ENCODE measurements around the gene MTA3. TPM values are rescaled to one million over a fixed set of nuclear protein-coding genes. Genes with fewer than 3 reads are reported as not detected.
A peak's percentile ranks its signal among the peaks of the same experiment; 100 is the strongest.

The MTA3 gene
- total RNA-seq, 1 donor from 2014 or later, result 25.8 TPM

DNA sequence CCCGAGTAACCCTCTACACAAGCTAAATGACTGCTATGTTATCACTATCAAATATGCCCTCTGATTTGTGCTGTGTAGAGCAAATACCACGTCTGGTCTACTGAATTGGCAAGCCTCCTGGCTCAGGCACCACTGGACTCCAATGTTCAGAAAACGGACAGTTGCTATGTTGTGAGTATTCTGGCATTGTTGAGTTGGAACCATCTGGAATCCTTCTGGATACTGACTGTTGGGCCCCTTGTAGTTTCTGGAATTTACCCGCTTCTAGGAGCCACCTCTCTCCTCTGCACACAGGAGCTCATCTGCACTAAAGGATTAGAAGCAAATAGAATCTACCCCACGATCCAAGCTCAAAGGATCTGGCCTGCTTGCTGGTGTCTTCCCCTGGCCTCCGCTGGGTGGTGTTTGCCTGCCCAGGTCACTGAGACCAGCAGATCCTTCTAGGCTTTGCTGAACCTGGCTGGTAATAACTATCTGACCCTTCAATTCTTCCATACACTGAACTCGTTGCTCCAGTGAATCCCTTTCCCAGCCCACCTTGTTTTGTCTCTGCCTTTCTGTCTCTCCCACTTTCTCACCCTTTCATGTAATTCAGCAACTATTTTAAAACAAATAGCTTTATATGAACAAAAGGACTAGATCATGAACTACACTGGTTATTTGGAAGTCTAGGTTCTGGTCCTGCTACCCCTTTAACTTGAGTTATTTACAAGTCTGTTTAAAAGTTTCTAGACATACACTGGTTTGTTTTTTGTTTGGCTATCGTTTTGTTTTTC is 226.0 kb downstream of the MTA3 start:
- TF ChIP-seq, protein P1, sequence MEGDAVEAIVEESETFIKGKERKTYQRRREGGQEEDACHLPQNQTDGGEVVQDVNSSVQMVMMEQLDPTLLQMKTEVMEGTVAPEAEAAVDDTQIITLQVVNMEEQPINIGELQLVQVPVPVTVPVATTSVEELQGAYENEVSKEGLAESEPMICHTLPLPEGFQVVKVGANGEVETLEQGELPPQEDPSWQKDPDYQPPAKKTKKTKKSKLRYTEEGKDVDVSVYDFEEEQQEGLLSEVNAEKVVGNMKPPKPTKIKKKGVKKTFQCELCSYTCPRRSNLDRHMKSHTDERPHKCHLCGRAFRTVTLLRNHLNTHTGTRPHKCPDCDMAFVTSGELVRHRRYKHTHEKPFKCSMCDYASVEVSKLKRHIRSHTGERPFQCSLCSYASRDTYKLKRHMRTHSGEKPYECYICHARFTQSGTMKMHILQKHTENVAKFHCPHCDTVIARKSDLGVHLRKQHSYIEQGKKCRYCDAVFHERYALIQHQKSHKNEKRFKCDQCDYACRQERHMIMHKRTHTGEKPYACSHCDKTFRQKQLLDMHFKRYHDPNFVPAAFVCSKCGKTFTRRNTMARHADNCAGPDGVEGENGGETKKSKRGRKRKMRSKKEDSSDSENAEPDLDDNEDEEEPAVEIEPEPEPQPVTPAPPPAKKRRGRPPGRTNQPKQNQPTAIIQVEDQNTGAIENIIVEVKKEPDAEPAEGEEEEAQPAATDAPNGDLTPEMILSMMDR (IDR thresholded peaks at IDR 0.05; ENCODE audit: insufficient read depth, low read length, poor library complexity, severe bottlenecking), result peak; percentile 19
- H3K4me3 ChIP-seq (ENCODE audit: low read depth, low read length), result no peak overlapping the region
- H3K36me3 ChIP-seq (ENCODE audit: control insufficient read depth, insufficient read depth, low read length), result no peaks in the 10 kb centered on the region
- H3K27me3 ChIP-seq (ENCODE audit: control insufficient read depth, insufficient read depth, low read length), result peaks cover 14% of the 10 kb centered on the region
- no peak for DNase-seq (ENCODE audit: low read depth)

GRCh38 chr2:42795275-42795674 is 226.8 kb downstream of the MTA3 start:
- peaks cover 14% of the 10 kb centered on the region for H3K27me3 ChIP-seq (ENCODE audit: control insufficient read depth, insufficient read depth, low read length)
- TF ChIP-seq, protein P1 (IDR thresholded peaks at IDR 0.05; ENCODE audit: insufficient read depth, low read length, poor library complexity, severe bottlenecking), result no peak
- DNase-seq (ENCODE audit: low read depth), result no peak
- H3K36me3 ChIP-seq (ENCODE audit: control insufficient read depth, insufficient read depth, low read length), result no peaks in the 10 kb centered on the region
- H3K4me3 ChIP-seq (ENCODE audit: low read depth, low read length), result no peak overlapping the region

GRCh38 chr2:42795841-42796301 is 227.4 kb downstream of the MTA3 start:
- DNase-seq (ENCODE audit: low read depth), result no peak
- Histone ChIP-seq H3K36me3 (ENCODE audit: control insufficient read depth, insufficient read depth, low read length) (no peaks in the 10 kb centered on the region), H3K4me3 (ENCODE audit: low read depth, low read length) (no peak overlapping the region), H3K27me3 (ENCODE audit: control insufficient read depth, insufficient read depth, low read length) (peaks cover 14% of the 10 kb centered on the region)
- TF ChIP-seq, protein P1 (IDR thresholded peaks at IDR 0.05; ENCODE audit: insufficient read depth, low read length, poor library complexity, severe bottlenecking), result no peak

DNA sequence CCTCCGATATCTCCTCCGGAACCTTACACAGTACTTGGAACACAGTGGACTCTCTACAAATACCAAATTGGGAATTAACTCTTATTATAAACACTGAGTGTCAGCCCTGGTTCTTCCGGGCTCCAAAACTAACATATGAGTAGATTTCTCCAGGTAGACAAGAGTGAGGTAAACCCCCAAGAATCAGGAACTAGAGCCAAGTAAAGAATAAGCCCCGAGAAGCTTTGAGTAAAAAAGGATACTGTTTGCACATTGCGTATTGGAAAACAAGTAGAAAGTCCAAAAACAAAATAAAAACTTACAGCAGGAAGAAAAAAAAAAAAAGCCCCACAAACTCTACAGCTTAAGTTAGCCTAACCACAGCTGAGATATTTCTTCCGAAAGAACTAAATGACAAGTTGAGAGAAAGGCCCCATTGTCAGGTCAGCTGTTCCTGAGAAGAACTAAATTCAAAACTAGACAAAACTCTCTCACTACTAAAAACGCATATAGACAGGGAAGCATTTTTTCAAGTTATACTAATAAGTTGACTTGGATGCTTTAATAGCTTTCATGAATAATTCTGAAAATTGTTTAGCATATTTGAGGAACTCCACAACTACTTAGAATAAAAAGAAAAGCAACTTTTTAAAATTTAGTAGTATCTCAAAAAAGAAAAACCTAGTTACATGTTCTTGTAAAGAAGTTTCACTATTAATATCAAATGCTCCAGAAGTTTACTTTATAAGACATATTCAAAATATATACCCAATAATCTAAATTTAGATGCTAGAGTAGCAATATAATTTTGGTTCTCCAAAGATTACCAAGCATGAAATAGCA is 228.2 kb downstream of the MTA3 start:
- DNase-seq (ENCODE audit: low read depth), result no peak
- TF ChIP-seq, protein P1 (IDR thresholded peaks at IDR 0.05; ENCODE audit: insufficient read depth, low read length, poor library complexity, severe bottlenecking), result no peak

GRCh38 chr2:42797281-42797680 is 228.8 kb downstream of the MTA3 start:
- Histone ChIP-seq H3K27me3 (ENCODE audit: control insufficient read depth, insufficient read depth, low read length) (peaks cover 8% of the 10 kb centered on the region), H3K36me3 (ENCODE audit: control insufficient read depth, insufficient read depth, low read length) (no peaks in the 10 kb centered on the region), H3K4me3 (ENCODE audit: low read depth, low read length) (no peak overlapping the region)
- DNase-seq (ENCODE audit: low read depth), result no peak
- TF ChIP-seq, protein P1 (IDR thresholded peaks at IDR 0.05; ENCODE audit: insufficient read depth, low read length, poor library complexity, severe bottlenecking), result no peak

More for the DNA sequence above, 228.2 kb downstream of the MTA3 start:
- peaks cover 13% of the 10 kb centered on the region for H3K27me3 ChIP-seq (ENCODE audit: control insufficient read depth, insufficient read depth, low read length)
- H3K4me3 ChIP-seq (ENCODE audit: low read depth, low read length), result no peak overlapping the region
- H3K36me3 ChIP-seq (ENCODE audit: control insufficient read depth, insufficient read depth, low read length), result no peaks in the 10 kb centered on the region

Data from kidney epithelial cell (primary cell).